AG04450 (cell line): ENCODE measurements around the gene POLR3E. TPM values are rescaled to one million over a fixed set of nuclear protein-coding genes. Genes with fewer than 3 reads are reported as not detected.
A peak's percentile ranks its signal among the peaks of the same experiment; 100 is the strongest.
"Not testable (repeated sequence)": the region's sequence is repeated elsewhere in the genome, so short reads cannot be mapped to it uniquely, and the experiment has no call there.

Experiments used
- CTCF ChIA-PET: fragments of 300-600, 350-600 bp; formaldehyde crosslinking; extraction: SDS; loops from one replicate; lab custom pipeline; 2022; ENCODE audit warnings: antibody characterized with exemption, inconsistent platforms; lab: Charles Lee
- POLR2A ChIA-PET: fragments of 350-600 bp; formaldehyde crosslinking; extraction: SDS; loops from one replicate; lab custom pipeline; 2021; ENCODE audit warnings: antibody characterized with exemption, inconsistent platforms; lab: Yijun Ruan, JAX
- DNase-seq: peaks from one replicate; pipeline ENCODE4 v3.0.0-alpha.2; 2011; ENCODE audit warnings: low read depth, low spot score
- H3K27ac ChIP-seq: one replicate; pipeline ENCODE4 v1.5.1; 2012; ENCODE audit warnings: low read depth, low read length, control low read depth
- H3K27me3 ChIP-seq: one replicate; pipeline ENCODE4 v1.6.0; 2012; ENCODE audit warnings: low read length; ENCODE audit not compliant: control insufficient read depth, insufficient read depth
- H3K4me3 ChIP-seq: 2 replicates; pipeline ENCODE4 v1.5.1; 2011; ENCODE audit warnings: mild to moderate bottlenecking, low read depth, low read length, control low read depth
- H3K9me3 ChIP-seq: 2 replicates; pipeline ENCODE4 v1.5.1; 2012; ENCODE audit warnings: low read length; ENCODE audit not compliant: control insufficient read depth, insufficient read depth
- CTCF ChIP-seq: IDR thresholded peaks from 2 replicates; pipeline ENCODE4 v1.5.1; 2011; ENCODE audit warnings: low read depth, low read length, control low read depth, inconsistent platforms
- polyA plus RNA-seq: library from polyadenylated mRNA; depleted of rRNA; stranded (reverse); fragments of >200 nt; gene quantifications from 2 replicates; pipeline ENCODE4 v1.2.3, GENCODE V29; 2011

The POLR3E gene
- polyA plus RNA-seq, 1 experiment = 32.0 TPM

- no peak for TF ChIP-seq CTCF
- POLR2A ChIA-PET = interaction anchor here (1.4 kb wide), 1 partner anchor 27 kb away, joined by 3 read pairs; no protein-coding TSS in a partner anchor
- DNase-seq = no peak
- CTCF ChIA-PET = no interaction called here
- no peak overlapping the region for H3K27ac ChIP-seq
- H3K27me3 ChIP-seq = no peaks in the 10 kb centered on the region
- no peaks in the 10 kb centered on the region for H3K9me3 ChIP-seq
- no peak overlapping the region for H3K4me3 ChIP-seq
Observed at GRCh38 chr16:22348291-22348690, 51.1 kb downstream of the POLR3E start.

GRCh38 chr16:22351017-22351416, 53.8 kb downstream of the POLR3E start:
- H3K9me3 ChIP-seq, POLR2A ChIA-PET, CTCF ChIA-PET, H3K27ac ChIP-seq, DNase-seq, H3K4me3 ChIP-seq, H3K27me3 ChIP-seq: not testable (repeated sequence)

- no peak for DNase-seq
- CTCF ChIA-PET = no interaction called here
- POLR2A ChIA-PET = no interaction called here
Observed at GRCh38 chr16:22352140-22352539, 54.9 kb downstream of the POLR3E start.

GRCh38 chr16:22352723-22353122, 55.5 kb downstream of the POLR3E start:
- Histone ChIP-seq H3K4me3 (no peak overlapping the region), H3K27ac (peak overlapping the region; percentile 74), H3K9me3 (no peaks in the 10 kb centered on the region), H3K27me3 (no peaks in the 10 kb centered on the region)
- POLR2A ChIA-PET = interaction anchor here (0.6 to 3.5 kb wide), 5 partner anchors 17 to 161 kb away, joined by 3 to 16 read pairs (median 8); partner anchors contain the start of gene CDR2
- DNase-seq = no peak
- CTCF ChIA-PET = interaction anchor here (2.5 kb wide), 1 partner anchor 31 kb away, joined by 10 read pairs; no protein-coding TSS in a partner anchor
- no peak for TF ChIP-seq CTCF

More at GRCh38 chr16:22352140-22352539, 54.9 kb downstream of the POLR3E start:
- Histone ChIP-seq H3K27me3 (no peaks in the 10 kb centered on the region), H3K9me3 (no peaks in the 10 kb centered on the region), H3K4me3 (no peak overlapping the region), H3K27ac (no peak overlapping the region)
- no peak for TF ChIP-seq CTCF

GRCh38 chr16:22353191-22353919, 56.1 kb downstream of the POLR3E start:
- CTCF ChIA-PET = interaction anchor here (0.8 to 2.5 kb wide), 2 partner anchors 17 to 32 kb away, joined by 3 to 10 read pairs; no protein-coding TSS in a partner anchor
- peak overlapping the region; percentile 95 for H3K27ac ChIP-seq
- POLR2A ChIA-PET = interaction anchor here (0.6 to 3.5 kb wide), 8 partner anchors 17 to 162 kb away, joined by 3 to 16 read pairs (median 6); partner anchors contain the start of gene CDR2
- no peaks in the 10 kb centered on the region for H3K27me3 ChIP-seq
- DNase-seq = peak; percentile 71
- no peaks in the 10 kb centered on the region for H3K9me3 ChIP-seq
- H3K4me3 ChIP-seq = no peak overlapping the region
- no peak for TF ChIP-seq CTCF
